Stomach (tissue), 9 donors: Measurements from ENCODE around the gene TM6SF1. TPM values are rescaled to one million over a fixed set of nuclear protein-coding genes. Genes with fewer than 3 reads are reported as not detected.
"Not testable (repeated sequence)": the region's sequence is repeated elsewhere in the genome, so short reads cannot be mapped to it uniquely, and the experiment has no call there.

ENCODE experiments used
- DNase-seq, 2 donors: peaks; one replicate each; pipeline versions ENCODE4 v3.0.0 to v3.0.0-alpha.2; 2013 to 2019
- H3K27ac ChIP-seq, 5 donors: fragments of 200-600 bp in 4 of 5; sonication (generic) in 4 of 5; one replicate each; pipeline ENCODE4 v1.5.1; 2013 to 2019; ENCODE audit warnings: mild to moderate bottlenecking in 1 of 5, moderate library complexity in 1 of 5
- H3K27me3 ChIP-seq, 3 donors: fragments of 200-600 bp; sonication (generic); one replicate each; pipeline ENCODE4 v1.5.1; 2017 to 2019; ENCODE audit warnings: mixed run types in 1 of 3
- H3K36me3 ChIP-seq, 4 donors: fragments of 200-600 bp; sonication (generic); 1 replicate in 3 of 4; 2 replicates in 1 of 4; pipeline ENCODE4 v1.5.1; 2016 to 2019
- H3K4me1 ChIP-seq, 4 donors: fragments of 200-600 bp; sonication (generic); one replicate each; pipeline ENCODE4 v1.5.1; 2016 to 2019
- H3K4me3 ChIP-seq, 4 donors: fragments of 200-600 bp; sonication (generic) in 3 of 4; one replicate each; pipeline ENCODE4 v1.5.1; 2016 to 2019; ENCODE audit warnings: mild to moderate bottlenecking in 1 of 4
- H3K9me3 ChIP-seq, 4 donors: fragments of 200-600 bp; sonication (generic); one replicate each; pipeline ENCODE4 v1.5.1; 2016 to 2019
- EP300 ChIP-seq: sonication (generic); formaldehyde crosslinking; IDR thresholded peaks from one replicate; pipeline ENCODE4 v1.6.1; 2017; ENCODE audit warnings: antibody characterized with exemption
- POLR2A ChIP-seq, 4 donors: fragments of 450-650 bp; IDR thresholded peaks; one replicate each; pipeline ENCODE4 v1.6.1; 2016; ENCODE audit warnings: antibody characterized with exemption in 4 of 4, control low read depth in 2 of 4, mild to moderate bottlenecking in 1 of 4, moderate library complexity in 1 of 4
- POLR2AphosphoS5 ChIP-seq, 3 donors: sonication (generic); formaldehyde crosslinking; IDR thresholded peaks; one replicate each; pipeline ENCODE4 v1.6.1; 2016; ENCODE audit warnings: antibody characterized with exemption in 3 of 3
- WGBS, 5 donors: extraction: QIAGEN DNeasy Blood & Tissue Kit in 3 of 5; methylation state at CpG; one replicate each; pipeline versions ENCODE4 v1.1.5 to v1.1.7; 2013 to 2018; 5-methylcytosine and 5-hydroxymethylcytosine counted together
- intact Hi-C: fragments of 100-400 bp; cut with DNase I; formaldehyde crosslinking; loops from one replicate; pipeline ENCODE4 v1.15.1; 2023; ENCODE audit warnings: low total_unique reads
- polyA plus RNA-seq, 3 donors: library from polyadenylated mRNA; stranded (reverse); fragments of 200-250 nt; gene quantifications; one replicate each; pipeline ENCODE4 v1.2.3, GENCODE V29; 2013
- total RNA-seq, 5 donors: library from RNA; depleted of rRNA; stranded (reverse); fragments of >200 nt; gene quantifications; one replicate each; pipeline versions ENCODE4 v1.1.0 to v1.2.3, GENCODE V29; 2014 to 2016
- TF ChIP-seq, protein P1 (sequence below), 7 experiments: fragments of 450-650 bp in 4 of 7; fragments of 200-600 bp in 3 of 7; sonication (generic) in 3 of 7; IDR thresholded peaks; one replicate each; pipeline ENCODE4 v1.5.1; 2016 to 2019; ENCODE audit warnings: antibody characterized with exemption in 7 of 7, control low read depth in 2 of 7, mild to moderate bottlenecking in 1 of 7
- donor health status: healthy with polysubstance abuse.
- donor health status: Bipolar disorder and iron deficiency.
- donor health status: healthy.

Gene TM6SF1
- total and polyA plus RNA-seq, 8 donors = 0.75 to 7.7 (median 2.1) TPM; not detected in 3

DNA sequence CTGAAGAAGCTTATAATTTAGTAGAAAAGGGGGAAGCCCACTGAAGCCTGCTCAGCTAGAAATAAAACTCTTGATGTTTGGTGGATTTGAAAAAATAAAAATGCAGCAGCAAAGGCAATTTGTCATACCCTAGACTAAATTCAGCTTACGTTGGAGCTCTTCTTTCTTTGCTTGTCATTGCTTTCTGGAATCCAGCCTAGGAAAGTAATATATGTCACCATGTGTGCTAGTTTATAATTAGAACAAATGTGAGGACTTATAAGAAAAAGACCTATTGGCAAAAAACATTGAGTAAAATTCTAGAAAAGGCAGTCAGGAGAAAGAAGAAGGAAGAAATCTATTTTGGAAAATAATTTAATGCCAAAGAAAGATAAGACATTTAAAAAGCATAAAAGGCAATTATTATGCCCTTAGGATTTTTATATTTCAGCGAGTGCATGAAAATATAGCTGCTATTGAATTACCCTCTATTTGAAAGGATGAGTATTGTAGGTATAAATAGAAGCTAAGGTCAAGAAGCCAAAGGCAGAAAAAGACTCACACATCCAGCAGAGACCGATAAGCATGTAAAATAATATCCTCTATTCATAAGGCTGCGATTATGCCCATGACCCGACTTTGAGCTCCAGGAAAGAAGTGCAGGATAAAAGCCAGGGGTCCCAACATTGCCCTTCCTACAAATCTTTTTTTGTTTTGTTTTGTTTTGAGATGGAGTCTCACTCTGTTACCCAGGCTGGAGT, 29.8 kb upstream of the TM6SF1 start:
- peaks cover 7 to 19% (median 12%) of the 10 kb centered on the region in 4 donors for H3K9me3 ChIP-seq
- H3K27ac ChIP-seq = no peak overlapping the region
- WGBS, 5 donors = 59 to 68% (median 65%) methylated on average over 5 of the region's 5 CpGs
- no peaks in the 10 kb centered on the region for H3K36me3 ChIP-seq
- TF ChIP-seq, protein P1, sequence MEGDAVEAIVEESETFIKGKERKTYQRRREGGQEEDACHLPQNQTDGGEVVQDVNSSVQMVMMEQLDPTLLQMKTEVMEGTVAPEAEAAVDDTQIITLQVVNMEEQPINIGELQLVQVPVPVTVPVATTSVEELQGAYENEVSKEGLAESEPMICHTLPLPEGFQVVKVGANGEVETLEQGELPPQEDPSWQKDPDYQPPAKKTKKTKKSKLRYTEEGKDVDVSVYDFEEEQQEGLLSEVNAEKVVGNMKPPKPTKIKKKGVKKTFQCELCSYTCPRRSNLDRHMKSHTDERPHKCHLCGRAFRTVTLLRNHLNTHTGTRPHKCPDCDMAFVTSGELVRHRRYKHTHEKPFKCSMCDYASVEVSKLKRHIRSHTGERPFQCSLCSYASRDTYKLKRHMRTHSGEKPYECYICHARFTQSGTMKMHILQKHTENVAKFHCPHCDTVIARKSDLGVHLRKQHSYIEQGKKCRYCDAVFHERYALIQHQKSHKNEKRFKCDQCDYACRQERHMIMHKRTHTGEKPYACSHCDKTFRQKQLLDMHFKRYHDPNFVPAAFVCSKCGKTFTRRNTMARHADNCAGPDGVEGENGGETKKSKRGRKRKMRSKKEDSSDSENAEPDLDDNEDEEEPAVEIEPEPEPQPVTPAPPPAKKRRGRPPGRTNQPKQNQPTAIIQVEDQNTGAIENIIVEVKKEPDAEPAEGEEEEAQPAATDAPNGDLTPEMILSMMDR (IDR thresholded peaks at IDR 0.05) = no peak
- TF ChIP-seq EP300 (no peak), POLR2AphosphoS5 (IDR thresholded peaks at IDR 0.05) (no peak), POLR2A (IDR thresholded peaks at IDR 0.05) (no peak)
- H3K27me3 ChIP-seq = peaks cover 0 to 31% (median 0%) of the 10 kb centered on the region in 3 donors
- no peaks in the 10 kb centered on the region for H3K4me1 ChIP-seq
- intact Hi-C loops = no loop called here
- no peak for DNase-seq
- no peak overlapping the region for H3K4me3 ChIP-seq

DNA sequence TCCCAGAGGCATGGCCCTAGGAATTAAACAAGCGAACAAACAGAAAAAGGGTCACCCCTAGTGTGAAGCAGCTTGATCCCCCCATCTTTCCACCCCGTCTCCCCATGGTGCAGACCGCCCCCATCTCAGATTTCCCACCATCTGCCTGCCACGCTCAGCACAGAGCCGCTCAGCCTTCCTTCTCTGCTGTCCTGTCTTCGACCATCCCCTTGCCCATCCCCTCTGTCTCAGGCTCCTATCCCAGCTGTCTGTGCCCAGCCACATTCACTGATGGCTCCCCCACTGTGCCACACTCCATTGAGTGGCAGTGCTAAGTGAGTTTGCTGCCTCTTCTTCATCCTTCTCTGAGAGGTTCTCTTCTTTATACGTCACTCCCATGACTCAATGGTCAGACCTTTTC, 28.7 kb upstream of the TM6SF1 start:
- no peak for TF ChIP-seq EP300
- no peak for TF ChIP-seq POLR2A (IDR thresholded peaks at IDR 0.05)
- no peak for TF ChIP-seq POLR2AphosphoS5 (IDR thresholded peaks at IDR 0.05)
- TF ChIP-seq, protein P1 (IDR thresholded peaks at IDR 0.05) = no peak
- Histone ChIP-seq H3K27me3 (peaks cover 0 to 34% (median 0%) of the 10 kb centered on the region in 3 donors), H3K4me1 (no peaks in the 10 kb centered on the region), H3K36me3 (no peaks in the 10 kb centered on the region), H3K9me3 (peaks cover 0 to 8% (median 3%) of the 10 kb centered on the region in 4 donors), H3K4me3 (no peak overlapping the region), H3K27ac (no peak overlapping the region)
- intact Hi-C loops = no loop called here
- no peak for DNase-seq
- WGBS, 5 donors = 51 to 71% (median 58%) methylated on average over 7 of the region's 7 CpGs

DNA sequence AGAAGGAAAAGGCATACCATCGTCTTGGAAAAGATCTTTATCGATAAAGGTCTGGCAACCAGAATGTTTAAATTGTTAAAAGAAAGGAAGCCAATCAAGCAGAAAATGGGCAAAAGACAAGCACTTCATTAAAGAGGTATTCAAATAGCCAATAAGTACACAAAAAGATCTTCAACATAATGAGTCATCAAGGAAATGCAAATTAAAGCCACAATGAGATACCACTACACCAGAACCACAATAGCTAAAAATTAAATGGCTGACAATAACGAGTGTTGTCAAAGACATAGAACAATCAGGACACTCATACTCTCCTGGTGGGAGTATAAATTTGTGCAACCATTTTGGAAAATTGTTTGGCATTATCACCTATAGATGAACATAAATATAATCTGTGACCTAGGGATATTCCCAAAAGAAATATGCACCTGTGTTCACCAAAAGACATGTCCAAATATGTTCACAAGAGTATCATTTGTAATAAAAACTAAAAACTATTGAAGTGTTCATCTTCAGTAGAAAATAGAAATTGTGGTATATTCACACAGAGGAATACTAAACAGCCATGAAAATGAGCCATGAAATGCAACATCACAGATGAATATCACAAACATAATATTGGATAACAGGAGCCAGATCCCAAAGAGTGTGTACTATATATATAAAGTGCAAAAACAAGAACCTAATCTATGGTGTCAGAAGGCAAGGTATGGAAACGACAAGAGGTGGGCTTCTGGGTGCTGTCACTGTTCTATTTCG, 26.0 kb upstream of the TM6SF1 start:
- no peak for DNase-seq
- Histone ChIP-seq H3K9me3 (no peaks in the 10 kb centered on the region), H3K4me3 (no peak overlapping the region), H3K27ac (no peak overlapping the region), H3K36me3 (no peaks in the 10 kb centered on the region), H3K27me3 (peaks cover 0 to 34% (median 0%) of the 10 kb centered on the region in 3 donors), H3K4me1 (no peaks in the 10 kb centered on the region)
- intact Hi-C loops = no loop called here
- 72 to 86% (median 79%) methylated on average over 5 of the region's 5 CpGs for WGBS, 5 donors
- TF ChIP-seq, protein P1 (IDR thresholded peaks at IDR 0.05) = no peak
- TF ChIP-seq POLR2A (IDR thresholded peaks at IDR 0.05) (no peak), EP300 (no peak), POLR2AphosphoS5 (IDR thresholded peaks at IDR 0.05) (no peak)

DNA sequence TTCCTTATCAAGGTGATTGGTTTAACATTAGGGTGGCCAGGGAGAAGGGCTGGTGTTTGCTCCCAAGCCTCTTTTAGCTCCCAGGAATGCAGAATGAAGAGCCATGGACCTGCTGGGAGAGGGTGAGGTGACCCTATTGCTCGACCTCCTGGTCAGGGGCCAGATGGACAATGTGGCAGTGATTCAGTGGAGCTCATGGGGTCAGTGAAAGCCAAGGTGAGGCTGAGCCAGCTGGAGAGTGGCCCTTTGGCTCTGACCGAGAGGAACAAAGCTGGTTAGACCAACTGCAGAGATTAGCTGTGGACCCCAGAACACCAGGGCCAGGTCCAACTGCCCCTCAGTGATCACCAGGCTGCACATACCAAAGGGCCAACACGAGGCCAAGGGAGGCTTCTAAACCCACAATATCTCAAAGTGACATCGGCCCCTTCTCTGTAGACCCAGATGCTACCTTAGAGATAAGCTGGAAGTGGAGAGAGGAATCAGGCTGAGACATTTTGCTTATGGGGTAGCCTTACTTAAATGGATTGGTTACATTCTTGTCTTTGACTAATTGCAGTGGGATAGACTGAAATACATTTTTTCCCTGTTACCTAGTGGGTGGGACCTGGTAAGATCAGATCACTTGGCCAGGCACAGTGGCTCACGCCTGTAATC, 24.6 kb upstream of the TM6SF1 start:
- peak in 1 of 2 donors; percentile 27 for DNase-seq
- TF ChIP-seq POLR2AphosphoS5 (IDR thresholded peaks at IDR 0.05) (no peak), POLR2A (IDR thresholded peaks at IDR 0.05) (no peak), EP300 (no peak)
- TF ChIP-seq, protein P1 (IDR thresholded peaks at IDR 0.05) = no peak
- Histone ChIP-seq H3K27ac (no peak overlapping the region), H3K9me3 (no peaks in the 10 kb centered on the region), H3K4me1 (no peaks in the 10 kb centered on the region), H3K4me3 (no peak overlapping the region), H3K27me3 (peaks cover 0 to 28% (median 0%) of the 10 kb centered on the region in 3 donors), H3K36me3 (no peaks in the 10 kb centered on the region)
- WGBS, 5 donors = 52 to 68% (median 62%) methylated on average over 5 of the region's 5 CpGs
- intact Hi-C loops = no loop called here

DNA sequence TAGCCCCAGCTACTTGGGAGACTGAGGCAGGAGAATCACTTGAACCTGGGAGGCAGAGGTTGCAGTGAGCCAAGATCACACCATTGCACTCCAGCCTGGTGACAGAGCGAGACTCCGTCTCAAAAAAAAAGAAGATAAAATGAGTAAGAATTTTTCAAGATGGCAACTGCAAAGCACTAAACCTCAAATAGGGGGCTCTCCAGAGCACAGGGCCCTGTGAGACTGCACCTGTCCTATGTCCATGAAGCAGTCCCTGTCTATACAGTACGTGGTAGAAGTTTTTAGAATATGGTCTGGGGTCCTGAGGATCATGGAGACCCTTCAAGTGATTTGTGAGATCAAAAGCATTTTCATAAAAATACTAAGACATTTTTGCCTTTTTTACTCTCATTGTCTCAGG, 22.0 kb upstream of the TM6SF1 start:
- H3K9me3 ChIP-seq, H3K27me3 ChIP-seq, intact Hi-C loops, H3K4me1 ChIP-seq, DNase-seq, H3K27ac ChIP-seq, H3K36me3 ChIP-seq, H3K4me3 ChIP-seq: not testable (repeated sequence)
- 74 to 90% (median 82%) methylated on average over 3 of the region's 3 CpGs for WGBS, 5 donors

DNA sequence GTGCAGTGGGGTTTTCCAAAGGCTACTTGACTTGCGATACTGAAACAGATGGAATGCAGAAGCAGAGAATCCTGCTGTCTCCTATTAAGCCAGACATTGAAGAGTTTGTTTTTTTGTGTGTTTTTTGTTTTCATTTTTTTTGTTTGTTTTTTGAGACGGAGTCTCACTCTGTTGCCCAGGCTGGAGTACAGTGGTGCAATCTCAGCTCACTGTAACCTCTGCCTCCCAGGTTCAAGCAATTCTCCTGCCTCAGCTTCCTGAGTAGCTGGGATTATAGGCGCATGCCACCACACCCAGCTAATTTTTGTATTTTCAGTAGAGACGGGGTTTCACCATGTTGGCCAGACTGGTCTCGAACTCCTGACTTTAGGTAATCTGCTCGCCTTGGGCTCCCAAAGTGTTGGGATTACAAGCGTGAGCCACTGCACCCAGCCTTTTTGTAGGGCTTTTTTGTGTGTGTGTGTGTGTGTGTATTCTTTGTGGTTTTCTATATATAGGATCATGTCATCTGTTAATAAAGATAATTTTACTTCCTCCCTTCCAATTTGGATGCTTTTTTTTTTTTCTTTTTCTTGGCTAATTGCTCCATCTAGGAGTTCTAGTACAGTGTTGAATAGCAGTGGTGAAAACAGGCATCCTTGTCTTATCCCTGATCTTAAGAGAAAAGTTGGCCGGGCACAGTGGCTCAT, 21.4 kb upstream of the TM6SF1 start:
- intact Hi-C loops, H3K4me3 ChIP-seq: not testable (repeated sequence)
- WGBS, 5 donors = 82 to 92% (median 88%) methylated on average over 8 of the region's 8 CpGs

More for the DNA sequence above, 21.4 kb upstream of the TM6SF1 start:
- H3K27me3 ChIP-seq, H3K36me3 ChIP-seq, DNase-seq, H3K4me1 ChIP-seq, H3K9me3 ChIP-seq, H3K27ac ChIP-seq: not testable (repeated sequence)
